SH-SY5Y (cell line): Measurements from ENCODE around the gene ZBTB46.

Experiments used
- GATA2 ChIP-seq: IDR thresholded peaks from 2 replicates; pipeline ENCODE4 v1.6.1; 2011; ENCODE audit warnings: mild to moderate bottlenecking, low read depth, low read length
- GATA3 ChIP-seq: IDR thresholded peaks from 2 replicates; pipeline ENCODE4 v1.6.1; 2011; ENCODE audit warnings: low read depth, mild to moderate bottlenecking, low read length, moderate library complexity

Gene ZBTB46

DNA sequence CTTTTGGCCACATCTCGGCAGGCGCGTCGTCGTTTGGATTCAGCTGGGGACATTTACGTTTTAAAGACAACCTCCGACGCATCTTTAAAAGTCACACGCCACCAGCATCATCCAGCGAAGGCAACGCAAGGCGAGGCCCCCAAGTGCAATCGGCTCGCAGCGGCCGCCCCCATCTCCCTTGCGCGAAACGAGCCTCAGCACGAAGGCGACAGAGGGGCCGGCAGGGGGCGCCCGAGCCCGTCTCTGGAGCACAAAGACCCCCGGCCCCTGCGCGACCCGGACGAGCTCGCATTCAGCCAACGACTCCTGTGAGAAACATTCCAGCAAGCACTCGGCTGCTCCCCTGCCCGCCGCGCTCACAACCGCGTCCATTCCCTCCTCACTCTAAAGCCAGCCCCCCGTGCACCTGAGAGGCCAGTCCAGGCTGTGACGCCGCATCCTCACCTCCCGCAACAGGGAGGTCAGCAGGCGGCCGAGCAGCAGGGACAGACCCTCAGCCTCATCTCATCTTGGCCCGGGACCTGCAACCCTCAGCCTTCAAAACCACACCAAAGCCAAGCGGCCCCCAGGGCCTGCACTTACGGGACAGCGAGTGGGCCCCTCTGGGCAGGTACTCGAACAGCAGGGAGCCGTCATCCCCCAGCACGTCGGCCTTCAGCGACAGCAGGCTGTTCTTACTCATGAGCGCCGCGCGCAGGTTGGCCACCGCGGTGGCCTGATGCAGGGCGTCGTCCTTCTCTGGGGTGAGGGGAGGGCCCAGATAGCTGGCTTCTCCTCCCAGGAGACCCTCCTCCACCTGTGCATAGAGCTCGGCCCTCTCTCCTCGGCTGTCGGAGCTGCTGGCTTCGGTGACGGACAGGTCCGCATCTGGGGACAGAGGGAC, 55.7 kb downstream of the ZBTB46 start:
- TF ChIP-seq GATA2 (no peak), GATA3 (no peak)

DNA sequence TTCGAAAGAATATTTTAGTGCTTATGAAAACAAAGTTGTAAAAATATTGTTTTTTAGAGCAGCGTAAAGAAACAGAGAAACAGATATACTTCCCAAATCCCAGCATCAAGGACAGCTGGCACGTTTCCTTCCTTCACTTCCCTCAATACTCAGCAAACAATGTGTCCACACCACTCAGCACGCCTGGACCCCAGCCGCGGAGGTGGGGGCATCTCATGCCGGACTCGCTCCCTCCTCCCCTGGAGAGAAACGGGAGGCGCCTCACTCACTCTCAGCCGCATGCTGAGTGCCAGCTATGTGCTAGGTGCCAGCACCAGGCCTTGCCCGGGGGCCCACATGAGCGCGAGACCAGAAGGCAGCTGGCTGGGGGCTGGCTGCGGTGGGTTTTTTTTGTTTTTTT, 56.8 kb downstream of the ZBTB46 start:
- TF ChIP-seq GATA2, result no peak
- TF ChIP-seq GATA3, result no peak

DNA sequence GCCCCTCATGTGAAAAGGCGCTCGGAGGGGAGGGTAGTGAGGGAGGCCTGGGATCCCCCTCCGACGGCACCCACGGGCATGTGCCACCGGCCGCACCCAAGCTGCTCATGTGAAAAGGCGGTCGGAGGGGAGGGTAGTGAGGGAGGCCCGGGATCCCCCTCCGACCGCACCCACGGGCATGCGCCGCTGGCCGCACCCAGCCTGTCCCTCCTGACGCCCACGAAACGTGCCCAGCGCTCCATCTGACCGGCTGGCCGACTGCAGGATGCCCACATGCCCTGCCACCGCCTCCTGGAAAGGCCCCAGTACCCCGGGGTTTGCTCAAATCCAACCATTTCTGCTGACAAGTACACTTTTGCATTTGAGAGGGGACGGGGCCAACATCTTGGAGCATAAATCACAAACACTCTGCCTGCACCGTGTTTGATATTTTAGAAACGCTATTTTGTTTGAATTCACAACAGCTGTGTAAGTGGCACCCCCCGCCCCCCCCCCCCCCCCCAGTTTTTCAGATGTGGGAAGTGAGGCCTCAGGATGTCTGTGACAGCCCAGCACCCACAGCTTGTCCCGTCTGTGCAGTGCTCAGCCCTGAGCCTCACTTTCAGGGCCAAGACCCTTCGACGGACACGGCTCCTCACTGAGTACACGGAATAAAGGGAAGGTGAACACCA, 57.4 kb downstream of the ZBTB46 start:
- TF ChIP-seq GATA2 (no peak), GATA3 (no peak)

DNA sequence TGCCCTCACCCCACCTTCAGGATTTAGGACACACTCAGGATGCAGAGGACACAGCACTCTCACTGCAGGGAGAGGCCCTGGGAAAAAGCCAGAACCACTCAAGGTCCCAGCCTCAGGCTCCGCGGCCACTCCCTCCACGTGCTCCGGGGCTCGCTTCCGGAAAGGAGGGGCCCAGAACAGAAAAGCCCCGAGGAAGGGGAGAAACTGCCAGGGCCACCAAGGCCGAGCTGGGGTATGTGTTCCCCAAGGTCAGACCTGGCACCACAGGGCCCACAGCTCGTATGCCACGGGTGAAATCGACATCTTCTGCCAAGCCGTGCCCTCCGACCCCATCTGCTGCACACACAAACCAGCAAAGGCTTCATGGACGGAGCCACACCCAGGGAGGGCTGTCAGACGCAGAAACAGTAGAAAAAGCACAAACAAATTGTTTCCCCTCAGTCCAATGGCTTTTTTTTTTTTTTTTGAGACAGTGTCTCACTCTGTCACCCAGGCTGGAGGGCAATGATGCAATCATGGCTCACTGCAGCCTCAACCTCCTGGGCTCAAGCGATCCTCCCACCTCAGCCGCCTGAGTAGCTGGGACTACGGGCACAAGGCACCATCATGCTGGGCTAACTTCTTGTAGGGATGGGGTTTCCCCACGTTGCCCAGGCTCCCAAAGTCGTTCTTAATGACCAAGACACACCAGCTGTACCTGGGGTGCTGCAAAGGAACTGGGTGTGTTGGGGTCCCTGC, 58.1 kb downstream of the ZBTB46 start:
- TF ChIP-seq GATA3 (no peak), GATA2 (no peak)

DNA sequence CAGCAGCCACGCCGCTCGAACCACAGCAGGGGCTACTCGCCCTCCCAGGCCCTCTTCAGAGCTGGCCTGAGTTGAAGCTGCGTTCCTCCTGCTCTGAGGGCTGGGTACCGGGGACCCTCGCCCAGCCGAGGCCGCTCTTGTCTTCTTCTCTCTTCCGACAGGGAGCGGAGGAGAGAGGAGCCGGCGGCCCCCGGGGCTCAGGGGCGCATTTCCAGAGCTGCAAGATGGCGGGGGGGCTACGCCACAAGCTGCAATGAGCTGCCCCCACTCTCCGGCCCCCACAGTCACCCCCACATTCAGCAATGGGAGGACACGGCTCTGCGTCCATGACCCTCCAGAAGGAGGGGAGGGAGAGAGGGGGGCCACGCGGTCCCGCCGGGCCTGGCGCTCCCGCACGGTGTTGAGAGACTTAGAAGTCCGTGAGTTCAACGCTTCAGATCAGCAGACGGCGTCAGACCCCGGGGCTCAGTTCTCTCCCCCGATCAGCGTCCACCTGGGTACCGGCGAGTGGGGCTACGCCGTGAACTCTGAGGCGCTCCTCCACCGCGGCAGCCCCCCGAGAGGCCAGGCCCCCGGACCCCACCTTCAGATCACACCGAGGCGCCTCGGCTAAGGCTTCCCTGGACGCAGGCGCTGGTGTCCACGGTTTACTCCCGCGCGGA, 59.9 kb downstream of the ZBTB46 start:
- TF ChIP-seq GATA3, result no peak
- no peak for TF ChIP-seq GATA2

DNA sequence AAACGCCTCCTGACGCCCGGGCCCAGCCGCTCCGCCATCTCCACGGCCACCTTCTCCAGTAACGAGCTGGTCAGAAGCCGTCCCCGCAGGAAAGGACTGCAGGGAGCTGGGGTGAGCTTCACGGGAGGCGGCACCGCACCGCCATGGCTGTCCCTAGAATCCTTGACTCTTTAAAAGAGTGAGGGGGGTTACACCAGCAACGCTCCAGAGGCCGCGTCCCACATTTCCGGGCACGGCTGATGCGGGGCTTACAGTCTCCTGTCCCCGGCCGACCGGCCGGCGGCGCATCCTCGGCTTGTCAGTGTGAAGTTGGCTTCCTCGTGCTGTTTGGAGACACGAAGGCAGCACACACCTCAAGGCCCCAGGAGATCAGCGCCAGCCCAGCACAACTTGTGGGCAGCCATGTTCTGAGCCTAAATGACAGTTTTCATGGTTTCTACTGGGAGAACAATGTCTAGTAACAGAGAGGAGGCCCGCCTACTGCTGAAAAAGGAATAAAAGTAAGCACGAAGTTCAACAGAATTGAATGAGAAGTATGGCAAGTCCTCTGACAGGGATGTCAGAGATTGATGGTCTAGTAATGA, 61.1 kb downstream of the ZBTB46 start:
- no peak for TF ChIP-seq GATA3
- no peak for TF ChIP-seq GATA2

DNA sequence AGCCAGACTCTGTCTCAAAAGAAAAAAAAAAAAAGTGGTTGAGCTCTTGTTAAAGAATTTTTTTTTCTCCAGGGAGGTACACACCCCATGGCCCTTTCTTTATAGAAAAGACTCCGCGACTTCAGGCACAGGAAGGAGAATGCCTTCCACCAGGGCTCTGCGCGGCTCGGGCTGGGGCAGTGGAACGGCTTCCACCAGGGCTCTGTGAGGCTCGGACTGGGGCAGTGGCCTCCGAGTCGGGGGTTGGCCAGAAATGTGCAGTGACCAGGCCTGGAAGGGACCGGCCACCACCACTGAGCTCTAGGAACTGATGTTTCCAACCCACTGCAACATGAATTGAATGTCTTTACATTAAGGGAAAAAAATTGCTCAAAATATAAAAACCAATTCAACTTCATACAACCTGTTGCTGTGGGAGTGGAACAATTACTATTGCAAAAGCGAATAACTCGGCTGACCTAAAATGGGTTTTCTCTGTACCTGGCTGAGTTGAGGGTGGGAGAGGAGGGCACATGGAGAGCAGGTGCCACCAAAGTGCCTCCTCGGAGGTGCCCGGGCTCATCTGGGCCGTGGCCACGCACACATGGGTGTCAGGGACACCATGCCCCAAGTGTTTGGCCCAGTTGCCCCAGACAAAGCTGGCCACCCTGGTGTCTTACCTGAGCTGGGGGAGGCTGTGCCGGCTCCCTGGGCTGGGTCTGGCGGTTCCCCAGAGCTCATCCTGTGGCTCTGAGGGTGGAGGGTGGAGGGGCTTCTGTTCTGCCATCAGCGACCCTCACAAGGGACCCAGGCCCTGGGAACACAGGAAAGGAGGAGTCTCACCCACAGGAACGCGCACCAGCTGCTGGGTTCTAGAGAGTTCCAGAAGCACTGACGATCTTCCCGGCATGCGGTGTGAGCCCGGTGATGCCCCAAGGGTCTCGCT, 62.2 kb downstream of the ZBTB46 start:
- no peak for TF ChIP-seq GATA2
- no peak for TF ChIP-seq GATA3

DNA sequence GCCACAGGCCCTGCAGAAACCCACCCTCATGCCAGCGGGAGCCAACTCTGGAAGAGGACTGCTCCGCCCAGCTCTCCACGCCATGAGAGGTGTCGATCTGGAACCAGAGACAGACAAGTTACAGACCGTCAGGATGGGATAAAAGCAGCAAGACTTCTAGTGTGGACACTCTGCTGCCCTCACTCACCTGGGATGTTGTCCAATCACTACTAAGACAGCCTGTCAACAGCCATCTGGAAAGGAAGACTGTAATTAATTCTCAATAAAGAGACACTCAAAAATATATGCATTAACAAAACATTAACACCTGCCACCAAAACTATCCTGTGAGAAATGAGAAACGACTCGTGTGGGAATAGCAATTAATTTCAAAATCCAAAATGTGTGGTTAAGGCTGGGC, 63.2 kb downstream of the ZBTB46 start:
- TF ChIP-seq GATA3 (no peak), GATA2 (no peak)

DNA sequence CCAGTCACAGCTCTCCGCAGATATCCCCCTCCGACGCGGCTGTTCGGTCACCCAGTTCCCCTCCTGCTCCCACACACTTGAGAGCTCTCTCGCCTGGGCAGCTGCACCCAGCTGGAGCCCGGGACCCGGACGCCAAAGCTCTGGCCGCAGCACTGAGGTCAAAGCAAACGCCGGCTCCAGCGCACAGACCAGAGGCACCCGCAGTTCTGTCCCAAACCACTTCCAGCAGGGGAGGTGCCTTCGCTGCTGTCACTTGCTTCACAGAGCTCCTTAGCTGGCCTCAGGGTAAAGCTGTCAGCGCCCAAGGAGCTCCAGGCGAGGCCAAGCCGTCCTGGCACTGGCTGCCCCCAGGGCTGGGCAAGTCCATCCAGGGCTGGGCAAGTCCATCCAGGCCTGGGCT, 63.6 kb downstream of the ZBTB46 start:
- TF ChIP-seq GATA2, result no peak
- no peak for TF ChIP-seq GATA3

DNA sequence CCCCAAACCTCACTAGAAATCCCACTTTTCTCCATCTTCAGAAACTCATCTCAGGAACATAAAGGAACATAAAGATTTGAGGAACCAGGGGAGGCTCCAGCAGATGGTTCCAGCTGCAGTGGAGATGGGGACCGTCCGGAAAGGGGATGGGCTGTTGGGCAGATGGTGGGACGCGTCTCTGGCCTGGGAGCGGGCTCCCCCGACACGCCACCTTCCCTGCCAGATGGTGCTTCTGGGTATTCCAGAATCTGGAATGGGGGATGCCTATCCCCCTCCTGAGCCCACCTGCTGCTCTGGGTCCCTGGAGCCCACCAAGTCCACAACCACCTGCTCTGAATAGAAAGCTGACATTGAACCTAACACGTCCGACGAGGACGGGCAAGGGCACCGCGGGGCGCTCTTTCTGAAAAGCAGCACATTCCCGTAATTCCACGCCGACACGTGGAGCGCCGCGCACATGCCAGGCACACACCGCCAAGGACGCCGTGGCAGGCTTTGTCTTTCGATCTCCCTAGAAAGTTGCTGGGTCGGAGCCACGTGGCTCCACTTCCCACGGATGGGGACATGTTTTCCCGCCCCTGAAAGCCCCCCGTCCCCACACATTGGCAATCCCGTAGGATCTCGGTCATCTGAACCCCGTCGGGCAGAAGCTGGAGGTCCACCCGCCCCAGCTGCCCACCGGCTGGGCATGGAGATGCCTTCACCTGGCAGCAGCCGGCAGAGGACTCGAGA, 64.2 kb downstream of the ZBTB46 start:
- TF ChIP-seq GATA3 (no peak), GATA2 (no peak)

DNA sequence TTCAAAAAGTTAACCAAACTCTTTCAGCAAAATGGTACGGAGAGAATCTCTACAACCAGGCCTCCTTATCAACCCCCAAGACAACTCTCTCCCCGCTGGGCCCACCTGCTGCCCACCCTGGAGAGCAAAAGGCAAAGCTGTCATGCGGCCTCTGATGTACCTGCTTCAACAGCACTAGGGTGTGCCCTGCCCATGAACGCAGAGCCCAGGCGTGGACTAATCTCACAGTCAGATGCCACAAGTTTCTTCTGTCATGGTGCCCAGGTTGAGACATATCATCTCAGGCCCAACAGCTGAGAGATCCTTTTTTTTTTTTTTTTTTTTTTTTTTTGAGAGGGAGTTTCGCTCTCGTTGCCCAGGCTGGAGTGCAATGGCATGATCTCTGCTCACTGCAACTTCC, 65.2 kb downstream of the ZBTB46 start:
- TF ChIP-seq GATA2, result no peak
- no peak for TF ChIP-seq GATA3

DNA sequence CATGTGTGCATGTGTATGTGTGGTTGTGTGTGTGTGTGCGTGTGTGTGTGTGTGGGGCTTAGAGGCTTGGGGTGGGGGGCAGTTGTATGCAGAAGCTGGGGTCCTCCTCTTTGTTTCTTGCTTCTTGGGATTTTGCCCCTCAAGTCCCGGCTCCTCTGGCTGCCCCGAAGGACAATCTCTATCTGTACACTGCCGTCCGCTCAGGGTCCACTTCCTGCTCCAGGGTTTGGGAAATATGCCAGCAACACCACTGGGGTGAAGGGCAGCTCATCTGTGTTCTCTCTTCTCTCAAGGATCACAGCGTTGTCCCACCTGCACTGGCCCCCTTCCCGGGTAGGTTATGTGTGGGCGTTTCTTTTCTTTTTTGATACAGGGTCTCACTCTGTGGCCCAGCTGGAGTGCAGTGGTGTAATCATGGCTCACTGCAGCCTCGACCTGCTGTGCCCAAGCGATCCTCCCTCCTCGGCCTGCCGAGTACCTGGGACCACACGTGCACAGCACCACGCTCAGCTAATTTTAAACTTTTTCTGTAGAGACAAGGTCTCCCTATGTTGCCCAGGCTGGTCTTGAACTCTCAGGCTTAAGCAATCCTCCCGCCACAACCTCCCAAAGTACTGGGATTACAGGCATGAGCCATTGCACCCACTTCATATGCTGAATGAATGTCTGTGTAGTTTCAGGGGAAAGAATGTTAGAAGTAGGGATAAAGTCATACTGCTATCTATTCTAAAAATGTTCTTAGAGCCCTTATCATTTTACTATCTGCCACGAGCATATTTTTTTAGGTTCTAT, 65.8 kb downstream of the ZBTB46 start:
- no peak for TF ChIP-seq GATA3
- TF ChIP-seq GATA2, result no peak
